PFSK-1 (cell line): ENCODE results near the gene IGLL1.

Source experiments
- FOXP2 ChIP-seq: optimal IDR thresholded peaks from 2 replicates; pipeline ENCODE3; 2011; ENCODE audit warnings: borderline replicate concordance, control low read depth, inconsistent platforms; ENCODE audit not compliant: insufficient read depth; ENCODE audit errors: extremely low read length, extremely low read depth
- POLR2AphosphoS5 ChIP-seq: IDR thresholded peaks from 2 replicates; pipeline ENCODE4 v1.6.1; 2012; ENCODE audit warnings: low read depth, mild to moderate bottlenecking, control low read depth, low read length, moderate library complexity
- REST ChIP-seq, 2 experiments: IDR thresholded peaks; 2 replicates each; pipeline versions ENCODE4 v1.6.1 to v1.8.0; 2011 to 2012; ENCODE audit warnings: low read depth in 2 of 2, low read length in 2 of 2, control low read depth in 1 of 2, inconsistent platforms in 1 of 2, mild to moderate bottlenecking in 1 of 2, moderate library complexity in 1 of 2; ENCODE audit not compliant: insufficient read depth in 1 of 2
- SIN3A ChIP-seq: IDR thresholded peaks from 2 replicates; pipeline ENCODE4 v1.6.1; 2012; ENCODE audit warnings: mild to moderate bottlenecking, low read length, moderate library complexity, borderline replicate concordance; ENCODE audit not compliant: insufficient read depth
- TAF1 ChIP-seq: IDR thresholded peaks from 2 replicates; pipeline ENCODE4 v1.6.1; 2012; ENCODE audit warnings: low read length, control low read depth, borderline replicate concordance; ENCODE audit not compliant: insufficient read depth

Gene IGLL1

GRCh38 chr22:23537416-23537815 lies 42.7 kb downstream of the IGLL1 start:
- TF ChIP-seq TAF1 = no peak
- no peak for TF ChIP-seq SIN3A
- no peak for TF ChIP-seq FOXP2
- TF ChIP-seq REST (IDR thresholded peaks at IDR 0.05; ENCODE audit: insufficient read depth in 1 of 2, low read depth in 2 of 2, low read length in 2 of 2) = no peak
- no peak for TF ChIP-seq POLR2AphosphoS5

- TF ChIP-seq FOXP2 = no peak
- TF ChIP-seq TAF1 = no peak
- no peak for TF ChIP-seq REST (IDR thresholded peaks at IDR 0.05; ENCODE audit: insufficient read depth in 1 of 2, low read depth in 2 of 2, low read length in 2 of 2)
- TF ChIP-seq SIN3A = no peak
Measured at GRCh38 chr22:23536821-23537345, 43.2 kb downstream of the IGLL1 start.

GRCh38 chr22:23534851-23535717 lies 45.0 kb downstream of the IGLL1 start:
- no peak for TF ChIP-seq SIN3A
- no peak for TF ChIP-seq TAF1
- TF ChIP-seq POLR2AphosphoS5 = no peak
- no peak for TF ChIP-seq REST (IDR thresholded peaks at IDR 0.05; ENCODE audit: insufficient read depth in 1 of 2, low read depth in 2 of 2, low read length in 2 of 2)
- TF ChIP-seq FOXP2 = no peak

GRCh38 chr22:23534201-23534850 lies 45.8 kb downstream of the IGLL1 start:
- TF ChIP-seq TAF1 = no peak
- no peak for TF ChIP-seq FOXP2
- no peak for TF ChIP-seq POLR2AphosphoS5
- no peak for TF ChIP-seq SIN3A
- no peak for TF ChIP-seq REST (IDR thresholded peaks at IDR 0.05; ENCODE audit: insufficient read depth in 1 of 2, low read depth in 2 of 2, low read length in 2 of 2)
